GM18951 (cell line): ENCODE results near the gene HSPA12A.

ENCODE experiments used
- POLR2A ChIP-seq: IDR thresholded peaks from 4 replicates; pipeline ENCODE4 v1.6.1; 2011; ENCODE audit warnings: mild to moderate bottlenecking; ENCODE audit not compliant: insufficient read length, insufficient read depth; ENCODE audit errors: extremely low read depth
- in situ Hi-C: fragments of 300-500 bp; cut with MboI; formaldehyde crosslinking; loops from one replicate; pipeline ENCODE4 v1.12.0; 2022; ENCODE audit warnings: low sequenced_read_pairs, mixed read lengths, inconsistent platforms; ENCODE audit not compliant: unreplicated experiment

HSPA12A gene

DNA sequence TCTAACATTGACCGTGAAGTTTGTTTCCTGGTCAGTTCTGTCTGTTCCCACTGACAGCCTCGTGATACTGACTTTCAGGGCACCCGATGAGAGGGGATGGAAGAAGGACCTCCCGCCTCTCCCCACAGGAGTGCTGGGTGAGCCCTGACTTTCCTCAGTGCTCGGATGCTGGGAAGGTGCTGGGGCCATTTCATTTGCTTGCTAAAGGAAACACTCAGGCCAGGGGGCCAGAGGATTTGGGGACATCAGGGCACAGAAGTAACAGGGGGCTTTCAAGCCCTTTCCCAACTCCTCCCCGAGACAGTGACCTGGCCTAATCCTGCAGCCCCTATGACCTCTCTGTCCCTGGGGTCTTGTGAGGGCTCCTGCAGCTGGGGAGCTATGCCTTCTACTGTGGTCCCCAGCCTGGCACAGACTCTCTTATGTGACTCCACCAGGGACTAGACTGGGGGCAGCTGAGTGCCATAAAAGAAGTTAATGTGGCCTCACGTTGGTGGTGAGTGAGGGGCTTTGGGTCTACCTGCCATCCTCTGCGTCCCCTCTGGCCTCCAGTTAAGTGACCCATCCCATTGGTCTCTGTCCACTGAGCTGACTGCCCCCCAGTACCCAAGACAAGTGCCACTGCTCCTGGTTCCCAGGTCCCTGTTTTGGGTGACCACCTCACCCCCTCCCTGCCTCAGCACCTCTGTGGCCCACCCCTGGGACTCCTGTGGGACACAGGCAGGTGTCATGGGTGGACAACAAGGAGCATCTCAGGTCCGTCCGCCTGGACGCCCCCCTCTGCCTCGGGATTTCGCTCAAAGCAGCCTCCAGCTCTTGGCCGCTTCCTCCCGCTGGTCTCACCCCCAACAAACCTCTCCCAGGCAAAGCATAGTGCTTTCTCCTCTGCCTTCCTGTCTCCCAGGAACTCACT lies 33.4 kb upstream of the HSPA12A start:
- no peak for TF ChIP-seq POLR2A
- in situ Hi-C loops: no loop called here

DNA sequence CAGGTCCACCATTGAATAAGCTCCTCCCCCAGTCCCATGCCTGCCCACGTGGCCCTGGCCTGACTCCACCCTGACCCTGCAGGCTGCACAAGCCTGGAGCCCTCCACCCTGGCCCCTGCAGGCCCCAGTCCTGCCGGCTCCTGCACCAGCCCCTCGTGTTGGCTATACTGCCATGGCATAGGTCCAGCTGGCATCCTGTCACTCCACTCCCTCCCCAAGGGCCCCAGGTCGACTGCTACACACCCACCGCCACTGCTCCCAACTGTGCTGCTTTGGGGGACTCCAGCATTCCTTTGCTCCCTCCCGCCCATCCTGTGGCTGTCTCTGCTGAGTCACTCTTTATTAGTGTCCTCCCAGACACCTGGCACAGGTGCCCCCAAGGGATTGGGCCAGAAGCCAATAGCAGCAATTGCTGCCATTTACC lies 32.4 kb upstream of the HSPA12A start:
- TF ChIP-seq POLR2A: no peak
- in situ Hi-C loops: no loop called here

DNA sequence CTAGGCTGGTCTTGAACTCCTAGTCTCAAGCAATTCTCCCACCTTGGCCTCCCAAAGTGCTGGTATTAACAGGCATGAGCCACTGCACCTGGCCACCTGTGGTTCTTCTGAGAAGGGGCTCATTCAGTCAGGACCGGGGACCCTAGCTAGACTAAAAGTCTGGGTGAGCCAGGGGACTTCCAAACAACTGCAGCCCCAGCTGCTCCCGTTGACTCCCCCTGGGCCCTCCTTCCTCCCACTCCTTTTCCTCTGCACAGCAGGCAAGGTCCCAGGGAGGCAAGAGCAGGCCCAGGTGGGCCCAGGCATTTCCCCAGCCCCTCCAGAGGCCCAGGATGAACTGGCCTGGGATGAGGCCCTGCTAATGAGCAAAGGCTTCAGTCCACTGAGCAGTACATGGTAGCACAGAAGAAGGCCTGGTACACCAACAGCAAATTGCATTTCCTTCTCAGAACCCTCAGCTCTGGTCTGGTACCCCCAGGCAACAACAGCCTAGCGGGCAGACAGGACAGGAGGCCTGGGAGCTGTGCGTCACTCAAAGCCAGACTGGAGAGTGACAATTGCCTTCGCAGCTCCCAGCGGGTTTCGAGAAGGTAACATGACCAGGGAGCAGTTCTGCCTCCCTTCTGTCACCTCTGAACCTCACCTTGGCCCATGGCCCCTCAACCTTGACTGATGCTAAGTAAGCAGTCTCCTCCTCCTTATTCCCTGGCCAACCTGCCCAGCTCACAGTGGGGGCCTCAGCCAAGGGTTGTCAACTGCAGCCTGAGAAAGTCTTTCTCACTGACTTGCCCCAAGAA lies 30.7 kb upstream of the HSPA12A start:
- no peak for TF ChIP-seq POLR2A
- in situ Hi-C loops: no loop called here

DNA sequence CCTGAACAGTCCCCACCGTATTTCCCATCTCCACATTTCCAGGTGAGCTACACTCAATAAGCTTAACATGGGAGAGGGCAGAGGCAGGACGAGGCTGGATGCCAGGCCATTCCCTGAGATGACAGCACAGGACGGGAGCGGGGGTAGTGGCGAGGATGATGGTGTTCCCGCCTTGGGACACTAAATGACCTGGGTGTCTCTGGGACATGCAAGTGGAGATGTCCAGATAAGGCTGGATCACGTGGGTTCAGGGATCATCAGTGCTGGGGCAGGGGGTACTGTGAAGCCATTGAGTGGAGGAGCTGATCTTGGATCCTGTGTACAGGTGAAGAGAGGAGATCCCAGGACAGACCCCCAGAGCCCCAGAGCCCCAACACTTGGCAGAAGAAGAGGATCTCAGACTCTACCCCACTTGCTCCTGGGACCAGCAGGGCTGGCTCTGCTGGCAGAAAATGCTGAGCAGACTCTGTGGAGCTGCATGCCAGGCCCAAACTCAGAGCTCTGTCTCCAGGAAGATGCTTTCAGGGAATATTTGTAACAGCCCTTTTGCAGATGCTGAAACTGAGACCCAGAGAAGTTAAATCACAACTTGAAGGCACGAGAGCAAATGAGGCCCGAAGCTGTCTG lies 29.7 kb upstream of the HSPA12A start:
- in situ Hi-C loops: no loop called here
- no peak for TF ChIP-seq POLR2A

DNA sequence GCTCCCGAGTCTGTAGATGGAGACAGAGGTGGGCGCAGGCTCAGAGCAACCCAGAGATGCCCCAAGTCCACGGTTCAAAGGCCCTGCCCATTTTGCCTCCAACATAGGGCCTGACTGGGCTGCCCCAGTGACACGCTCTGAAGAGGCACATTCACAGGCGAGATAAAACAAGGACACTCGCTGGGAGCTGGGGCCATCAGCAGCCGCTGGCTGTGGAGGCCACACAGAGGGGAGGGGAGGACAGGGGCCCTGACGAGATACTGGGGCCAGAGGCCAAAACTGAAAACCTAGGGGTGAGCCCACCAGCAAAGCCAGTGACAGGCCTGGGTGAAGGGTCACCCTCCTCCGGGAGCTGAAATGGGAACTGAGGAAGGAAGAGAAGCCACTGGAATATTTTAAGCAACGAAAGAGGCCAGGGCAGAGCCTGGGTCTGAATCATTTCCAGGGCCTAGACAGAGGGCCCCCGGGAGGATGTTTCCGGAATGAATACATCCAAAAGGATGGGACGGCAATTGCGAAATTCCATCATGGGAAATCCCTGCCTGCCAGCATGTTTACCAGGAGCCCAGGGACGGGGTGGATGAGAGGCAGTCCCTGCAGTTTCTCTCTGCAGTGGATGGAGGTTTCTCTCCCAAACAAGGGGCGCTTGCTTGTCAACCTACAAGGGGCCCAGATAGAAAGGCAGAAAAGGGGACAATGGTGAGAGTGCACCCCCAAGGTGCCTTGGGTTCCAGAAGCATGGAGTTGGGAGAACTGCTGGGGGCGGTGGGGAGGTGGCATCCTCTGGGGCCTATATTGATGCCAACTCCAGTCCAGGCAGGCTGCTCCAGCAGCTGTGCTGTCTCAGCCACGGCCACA lies 29.0 kb upstream of the HSPA12A start:
- TF ChIP-seq POLR2A: no peak
- in situ Hi-C loops: no loop called here

DNA sequence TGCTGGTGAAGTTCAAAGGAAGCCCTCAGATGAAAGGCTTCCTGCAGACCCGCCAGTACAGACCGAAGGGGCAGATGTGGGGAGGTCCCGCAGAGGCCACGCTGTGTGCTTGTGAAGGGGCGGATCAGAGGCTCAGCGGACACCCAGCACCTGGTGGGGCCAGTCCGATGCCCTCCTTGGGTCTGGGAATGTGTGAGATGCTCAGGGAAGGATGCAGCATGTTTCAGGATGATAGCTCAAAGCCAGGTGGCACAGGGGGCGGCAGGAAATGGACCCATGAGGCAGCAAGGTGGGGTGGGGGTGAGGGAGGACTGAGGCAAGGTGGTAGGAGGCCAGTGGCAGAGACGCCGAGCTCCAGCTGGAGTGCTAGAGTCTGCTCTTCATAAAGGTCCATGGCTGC lies 27.9 kb upstream of the HSPA12A start:
- no peak for TF ChIP-seq POLR2A
- in situ Hi-C loops: no loop called here

DNA sequence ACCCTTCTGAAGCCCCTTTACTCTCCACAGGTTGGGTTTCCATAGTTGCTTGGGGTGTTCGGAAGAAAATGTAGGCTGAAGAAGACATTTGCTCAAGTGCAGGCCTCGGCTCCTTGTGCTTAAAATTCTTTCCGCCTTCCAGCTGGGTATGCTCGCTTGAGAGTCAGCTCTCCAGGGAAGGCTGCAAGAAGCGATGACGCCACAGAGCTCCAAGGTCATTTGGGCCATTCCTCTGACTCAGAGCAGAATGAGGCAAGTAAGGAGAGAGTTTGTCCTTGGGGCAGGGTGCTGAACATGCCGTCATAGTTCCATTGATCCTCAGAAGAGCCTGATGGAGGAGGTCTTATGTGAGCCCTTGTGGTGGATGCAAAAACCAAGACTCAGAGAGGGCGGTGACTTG lies 27.4 kb upstream of the HSPA12A start:
- no peak for TF ChIP-seq POLR2A
- in situ Hi-C loops: no loop called here

DNA sequence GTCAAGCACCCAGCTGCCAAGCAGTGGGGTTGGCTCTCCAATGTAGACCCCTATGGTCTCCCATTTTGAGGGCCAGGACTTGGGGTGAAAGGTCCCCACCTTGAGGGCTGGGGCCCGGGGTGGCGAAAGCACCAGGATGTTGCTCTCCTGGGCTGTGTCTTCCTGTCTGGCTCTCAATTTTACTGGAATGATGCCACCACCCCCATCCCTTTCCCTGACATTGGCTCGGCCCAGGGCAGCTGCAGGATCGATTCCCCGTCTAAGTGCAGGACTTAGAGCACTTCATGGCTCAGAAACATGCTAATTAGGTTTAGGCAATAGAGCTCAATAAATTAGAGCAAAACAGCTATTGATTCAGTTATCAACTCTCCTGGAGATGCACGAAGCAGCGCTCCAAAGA lies 27.0 kb upstream of the HSPA12A start:
- no peak for TF ChIP-seq POLR2A
- in situ Hi-C loops: no loop called here

DNA sequence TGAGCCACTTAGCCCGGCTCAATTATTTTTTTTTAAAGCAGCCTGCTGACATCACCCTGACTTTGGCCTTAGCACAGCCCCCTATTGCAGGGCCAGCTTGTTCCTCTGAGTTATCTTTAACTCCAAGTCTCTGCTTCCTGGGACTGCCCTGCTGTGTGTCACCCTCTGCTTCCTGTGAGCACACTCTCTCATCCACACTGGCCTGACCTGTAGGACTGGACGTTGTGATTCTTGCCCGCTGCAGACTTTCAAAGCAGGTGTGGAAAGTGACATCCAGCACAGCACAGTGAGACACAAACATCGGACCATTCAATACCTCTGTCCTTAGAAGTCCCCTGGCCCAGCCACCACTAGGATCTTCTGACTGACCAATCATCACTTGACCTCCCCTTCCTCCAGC lies 26.4 kb upstream of the HSPA12A start:
- in situ Hi-C loops: no loop called here
- TF ChIP-seq POLR2A: no peak

DNA sequence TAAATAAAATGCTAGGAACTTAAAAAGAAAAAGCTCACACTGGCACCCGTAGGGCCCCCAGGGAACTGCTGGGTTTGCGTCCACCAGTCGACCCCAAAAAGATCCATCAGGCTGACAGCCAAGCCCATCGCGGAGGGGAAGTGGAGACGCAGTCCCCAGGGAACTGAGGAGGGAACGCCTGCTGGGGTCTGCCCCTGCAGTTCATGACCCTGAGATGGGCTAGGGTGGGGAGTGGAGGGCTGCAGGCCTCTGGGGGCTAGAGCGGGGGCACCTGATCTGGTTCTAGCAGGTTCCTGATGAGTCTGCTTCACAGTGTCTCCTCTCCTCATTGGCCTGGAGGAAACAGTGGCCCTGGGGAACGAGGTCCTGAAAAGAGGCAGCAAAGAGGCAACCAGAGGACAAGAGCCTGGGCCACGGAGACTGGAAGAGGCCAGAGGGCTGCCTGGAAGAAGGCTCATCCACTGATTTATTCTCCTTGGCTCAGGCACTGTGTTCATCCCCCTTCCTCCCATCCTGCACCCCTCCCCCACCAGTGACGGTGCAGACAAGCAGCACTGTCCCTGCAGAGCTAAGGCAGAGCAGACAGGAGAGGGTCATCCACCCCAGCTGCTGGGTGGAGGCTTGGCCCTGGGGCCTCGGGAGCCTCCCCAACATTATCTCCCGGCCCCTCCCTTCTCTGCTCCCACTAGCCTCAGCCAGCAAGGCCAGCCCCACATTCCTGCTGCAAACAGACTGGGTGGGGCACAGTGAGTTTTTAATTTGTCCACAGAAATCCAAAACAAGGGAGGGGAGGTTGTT lies 24.7 kb upstream of the HSPA12A start:
- in situ Hi-C loops: no loop called here
- TF ChIP-seq POLR2A: no peak

DNA sequence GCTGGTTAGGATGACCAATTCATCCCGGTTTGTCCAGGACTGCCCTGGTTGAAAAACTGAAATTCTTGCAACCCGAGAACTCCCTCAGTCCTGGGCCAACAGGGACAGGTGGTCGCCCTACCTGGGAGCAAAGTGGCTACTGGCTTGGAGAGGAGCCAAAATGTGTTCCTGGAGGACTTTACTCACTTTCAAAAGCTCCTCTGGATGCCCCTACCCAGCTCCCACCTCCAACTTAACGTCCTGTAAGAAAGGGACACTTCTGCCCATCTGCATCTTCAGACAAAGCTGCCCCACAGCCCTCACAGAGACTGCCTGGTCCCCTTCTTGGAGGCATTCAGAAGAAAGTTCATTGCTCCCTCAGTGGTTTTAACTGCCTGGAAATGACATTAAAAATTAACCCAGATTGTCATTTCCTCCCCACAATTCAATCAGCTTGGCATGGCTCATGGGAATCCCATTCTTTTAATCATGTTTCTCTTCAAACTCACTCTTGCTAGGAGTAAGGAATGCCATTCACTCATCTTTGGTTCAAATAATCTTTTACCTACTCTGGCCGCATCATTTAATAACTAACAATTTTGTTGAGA lies 24.0 kb upstream of the HSPA12A start:
- in situ Hi-C loops: no loop called here
- no peak for TF ChIP-seq POLR2A

DNA sequence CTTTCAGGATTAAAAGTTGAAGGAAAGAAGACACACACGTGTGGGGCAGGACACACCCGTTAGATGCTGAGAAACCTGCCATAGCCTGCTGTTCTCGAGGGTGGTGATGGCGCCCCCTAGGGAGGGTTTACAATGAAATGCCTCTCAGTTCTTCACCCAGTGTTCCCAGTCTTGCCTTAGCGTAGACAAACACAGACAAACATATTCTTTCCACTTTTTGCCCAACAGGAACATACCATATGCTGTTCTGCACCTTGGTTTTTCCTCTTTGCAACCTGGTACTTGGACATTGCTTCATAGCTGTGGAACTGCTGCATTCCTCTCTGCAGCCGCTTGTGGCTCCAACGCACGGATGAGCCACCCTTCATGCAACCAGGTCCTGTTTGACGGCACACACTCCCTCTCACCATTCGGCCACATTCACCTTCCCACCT lies 23.3 kb upstream of the HSPA12A start:
- TF ChIP-seq POLR2A: no peak
- in situ Hi-C loops: no loop called here

DNA sequence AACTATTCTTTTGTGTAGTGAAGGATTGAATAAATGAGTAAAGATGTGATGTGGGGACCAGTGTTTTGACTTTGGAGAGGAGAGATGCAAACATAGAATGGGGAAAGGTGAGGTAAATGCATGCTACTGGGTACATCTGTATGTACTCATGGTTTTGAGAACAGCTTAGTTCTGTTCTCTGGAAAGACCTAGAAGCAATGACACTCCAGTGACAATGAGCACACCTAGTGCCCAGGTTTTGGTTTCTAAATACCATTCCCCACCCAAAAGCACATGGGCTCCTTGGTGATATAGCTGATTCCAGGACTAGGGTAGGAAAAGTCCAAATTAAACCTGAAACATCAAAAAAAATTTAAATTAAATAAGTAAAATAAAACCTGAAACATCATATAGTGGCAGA lies 22.6 kb upstream of the HSPA12A start:
- in situ Hi-C loops: no loop called here

More for the DNA sequence above, 22.6 kb upstream of the HSPA12A start:
- no peak for TF ChIP-seq POLR2A
